Colon (tissue), 2 donors: ENCODE data around the gene PACS1.
"Not testable (repeated sequence)": the region's sequence is repeated elsewhere in the genome, so short reads cannot be mapped to it uniquely, and the experiment has no call there.

Experiments
- FAIRE-seq: peaks from 2 replicates; lab custom pipeline; 2012; peaks lifted over from hg19 to GRCh38; lab: Jason Lieb, UNC
- donor health status: control.
- donor health status: control.

PACS1 gene

GRCh38 chr11:66227700-66228099, 157.6 kb downstream of the PACS1 start:
- no peak for FAIRE-seq

- FAIRE-seq = no peak
Measured at GRCh38 chr11:66228521-66228920, 158.4 kb downstream of the PACS1 start.

GRCh38 chr11:66230156-66230555, 160.1 kb downstream of the PACS1 start:
- no peak for FAIRE-seq

GRCh38 chr11:66230978-66231377, 160.9 kb downstream of the PACS1 start:
- no peak for FAIRE-seq

- FAIRE-seq = no peak
Measured at GRCh38 chr11:66231561-66231960, 161.5 kb downstream of the PACS1 start.

GRCh38 chr11:66232769-66233168, 162.7 kb downstream of the PACS1 start:
- no peak for FAIRE-seq

GRCh38 chr11:66233301-66233700, 163.2 kb downstream of the PACS1 start:
- FAIRE-seq = no peak

GRCh38 chr11:66235141-66235540, 165.1 kb downstream of the PACS1 start:
- no peak for FAIRE-seq

GRCh38 chr11:66237867-66238266, 167.8 kb downstream of the PACS1 start:
- no peak for FAIRE-seq

GRCh38 chr11:66238786-66239413, 168.8 kb downstream of the PACS1 start:
- FAIRE-seq = no peak

GRCh38 chr11:66239511-66239910, 169.4 kb downstream of the PACS1 start:
- FAIRE-seq = no peak

- FAIRE-seq = no peak
Measured at GRCh38 chr11:66239998-66240780, 170.1 kb downstream of the PACS1 start.

GRCh38 chr11:66240781-66241136, 170.7 kb downstream of the PACS1 start:
- no peak for FAIRE-seq

- no peak for FAIRE-seq
Measured at GRCh38 chr11:66242095-66242765, 172.2 kb downstream of the PACS1 start.

- FAIRE-seq = no peak
Measured at GRCh38 chr11:66243782-66244535, 173.9 kb downstream of the PACS1 start.

- no peak for FAIRE-seq
Measured at GRCh38 chr11:66247295-66247694, 177.2 kb downstream of the PACS1 start.

GRCh38 chr11:66247801-66248200, 177.7 kb downstream of the PACS1 start:
- FAIRE-seq = no peak

GRCh38 chr11:66248903-66249302, 178.8 kb downstream of the PACS1 start:
- no peak for FAIRE-seq

- FAIRE-seq = no peak
Measured at GRCh38 chr11:66251809-66252208, 181.7 kb downstream of the PACS1 start.

- FAIRE-seq = not testable (repeated sequence)
Measured at GRCh38 chr11:66253081-66253480, 183.0 kb downstream of the PACS1 start.

GRCh38 chr11:66258473-66258893, 188.4 kb downstream of the PACS1 start:
- no peak for FAIRE-seq

- no peak for FAIRE-seq
Measured at GRCh38 chr11:66259225-66259624, 189.2 kb downstream of the PACS1 start.

GRCh38 chr11:66259956-66260355, 189.9 kb downstream of the PACS1 start:
- no peak for FAIRE-seq
